Measurements from ENCODE around the gene CYP1A2.

CYP1A2 gene

DNA sequence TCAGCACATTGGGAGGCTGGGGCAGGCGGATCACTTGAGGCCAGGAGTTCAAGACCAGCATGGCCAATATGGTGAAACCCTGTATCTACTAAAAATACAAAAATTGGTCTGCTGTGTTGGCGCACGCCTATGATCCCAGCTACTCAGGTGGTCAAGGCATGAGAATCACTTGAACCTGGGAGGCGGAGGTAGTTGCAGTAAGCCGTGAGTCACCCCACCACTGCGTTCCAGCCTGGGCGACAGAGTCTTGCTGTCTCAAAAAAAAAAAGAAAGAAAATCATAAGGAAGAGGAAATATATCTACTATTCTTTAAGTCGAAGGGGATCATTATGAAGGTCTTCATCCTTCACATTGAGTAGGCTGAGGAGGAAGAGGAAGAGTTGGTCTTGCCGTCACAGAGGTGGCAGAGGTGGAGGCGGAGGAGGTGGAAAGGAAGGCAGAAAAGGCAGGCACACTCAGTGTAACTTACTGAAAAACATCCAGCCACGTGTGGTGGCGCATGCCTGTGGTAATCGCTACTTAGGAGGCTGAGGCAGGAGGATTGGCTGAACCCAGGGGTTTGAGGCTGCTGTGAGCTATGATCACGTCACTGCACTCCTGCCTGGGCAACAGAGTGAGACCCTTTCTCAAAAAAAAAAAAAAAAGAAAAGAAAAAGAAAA, 47.5 kb downstream of the CYP1A2 start:
- DNase-seq, result no peak
- peaks cover 7 to 71% (median 23%) of the 10 kb centered on the region in 4 experiments for H3K36me3 ChIP-seq (ENCODE audit: control insufficient read depth in 4 of 4, insufficient read depth in 4 of 4, low read length in 3 of 4)
- ChIA-PET POLR2A (no interaction called here), CTCF (interaction anchor here (1.0 to 20.4 kb wide), 6 partner anchors 9 to 180 kb away, joined by 3 to 1027 read pairs (median 18); partner anchors contain the start of gene CSK)
- peak overlapping the region in 1 of 2 experiments; percentile 52 for H3K27ac ChIP-seq (ENCODE audit: insufficient read depth in 1 of 2, low read depth in 1 of 2, low read length in 2 of 2, poor library complexity in 1 of 2, severe bottlenecking in 2 of 2)
- no peak overlapping the region for H3K4me3 ChIP-seq (ENCODE audit: control insufficient read depth in 1 of 7, extremely low read depth in 1 of 7, insufficient read depth in 4 of 7, low read depth in 2 of 7, low read length in 6 of 7)
- H3K4me1 ChIP-seq (ENCODE audit: control extremely low read depth in 1 of 4, control insufficient read depth in 4 of 4, insufficient read depth in 4 of 4, low read length in 3 of 4), result peaks cover 26 to 84% (median 78%) of the 10 kb centered on the region in 4 experiments
- H3K9me3 ChIP-seq (ENCODE audit: control extremely low read depth in 1 of 5, control insufficient read depth in 4 of 5, insufficient read depth in 2 of 5, low read depth in 1 of 5, low read length in 4 of 5), result no peaks in the 10 kb centered on the region
- WGBS (ENCODE audit: insufficient coverage), result 95% methylated on average over 9 of the region's 14 CpGs
- H3K27me3 ChIP-seq (replicated peaks in 2 of 5; ENCODE audit: control insufficient read depth in 4 of 5, insufficient read depth in 5 of 5, low read length in 4 of 5), result no peaks in the 10 kb centered on the region

DNA sequence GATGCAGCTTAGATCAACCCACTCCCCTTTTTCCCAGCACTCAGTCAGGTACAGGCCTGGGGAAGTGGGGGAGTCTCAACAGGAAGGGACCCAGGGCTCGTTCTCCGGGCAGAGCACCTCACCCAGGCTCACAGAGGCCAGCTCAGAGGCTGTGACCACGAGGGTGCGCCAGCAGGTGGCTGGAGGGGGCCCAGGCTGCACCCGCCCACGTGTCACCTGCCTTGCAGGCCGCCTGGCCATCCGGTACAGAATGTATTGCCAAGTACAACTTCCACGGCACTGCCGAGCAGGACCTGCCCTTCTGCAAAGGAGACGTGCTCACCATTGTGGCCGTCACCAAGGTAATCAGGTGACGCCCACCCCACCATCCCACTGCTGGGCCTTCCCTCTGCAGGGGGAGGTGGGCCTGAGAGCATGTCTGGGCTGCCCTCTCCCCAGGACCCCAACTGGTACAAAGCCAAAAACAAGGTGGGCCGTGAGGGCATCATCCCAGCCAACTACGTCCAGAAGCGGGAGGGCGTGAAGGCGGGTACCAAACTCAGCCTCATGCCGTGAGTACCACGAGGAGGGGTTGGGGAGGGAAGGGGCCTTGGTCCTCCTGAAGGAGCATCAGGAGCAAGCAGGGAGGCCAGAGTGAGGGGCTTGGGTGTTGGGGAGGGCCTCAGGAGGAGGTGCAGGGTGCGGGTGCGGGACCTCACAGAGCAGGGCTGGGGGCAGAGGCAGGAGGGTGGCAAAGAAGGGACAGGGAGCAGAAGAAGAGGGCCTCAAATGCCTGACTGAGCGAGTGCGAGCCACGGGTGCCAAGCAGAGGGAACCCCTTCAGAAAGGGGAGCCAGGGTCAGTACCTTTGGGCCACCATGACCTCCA, 50.0 kb downstream of the CYP1A2 start:
- H3K27me3 ChIP-seq (replicated peaks in 2 of 5; ENCODE audit: control insufficient read depth in 4 of 5, insufficient read depth in 5 of 5, low read length in 4 of 5), result no peaks in the 10 kb centered on the region
- no peak for DNase-seq
- H3K27ac ChIP-seq (ENCODE audit: insufficient read depth in 1 of 2, low read depth in 1 of 2, low read length in 2 of 2, poor library complexity in 1 of 2, severe bottlenecking in 2 of 2), result peak overlapping the region; percentile 33 to 64
- no peak overlapping the region for H3K4me3 ChIP-seq (ENCODE audit: control insufficient read depth in 1 of 7, extremely low read depth in 1 of 7, insufficient read depth in 4 of 7, low read depth in 2 of 7, low read length in 6 of 7)
- 72% methylated on average over 25 of the region's 25 CpGs for whole genome bisulfite sequencing (ENCODE audit: insufficient coverage)
- peaks cover 15 to 79% (median 41%) of the 10 kb centered on the region in 4 experiments for H3K36me3 ChIP-seq (ENCODE audit: control insufficient read depth in 4 of 4, insufficient read depth in 4 of 4, low read length in 3 of 4)
- POLR2A ChIA-PET, result interaction anchor here (1.3 to 1.7 kb wide), 3 partner anchors 15 to 28 kb away, joined by 3 to 10 read pairs (median 8); partner anchors contain the start of gene CSK
- no peaks in the 10 kb centered on the region for H3K9me3 ChIP-seq (ENCODE audit: control extremely low read depth in 1 of 5, control insufficient read depth in 4 of 5, insufficient read depth in 2 of 5, low read depth in 1 of 5, low read length in 4 of 5)
- peaks cover 11 to 58% (median 53%) of the 10 kb centered on the region in 4 experiments for H3K4me1 ChIP-seq (ENCODE audit: control extremely low read depth in 1 of 4, control insufficient read depth in 4 of 4, insufficient read depth in 4 of 4, low read length in 3 of 4)
- CTCF ChIA-PET, result interaction anchor here (0.9 to 20.4 kb wide), 13 partner anchors 10 to 411 kb away, joined by 3 to 1027 read pairs (median 7); partner anchors contain the start of genes CSK and ULK3

DNA sequence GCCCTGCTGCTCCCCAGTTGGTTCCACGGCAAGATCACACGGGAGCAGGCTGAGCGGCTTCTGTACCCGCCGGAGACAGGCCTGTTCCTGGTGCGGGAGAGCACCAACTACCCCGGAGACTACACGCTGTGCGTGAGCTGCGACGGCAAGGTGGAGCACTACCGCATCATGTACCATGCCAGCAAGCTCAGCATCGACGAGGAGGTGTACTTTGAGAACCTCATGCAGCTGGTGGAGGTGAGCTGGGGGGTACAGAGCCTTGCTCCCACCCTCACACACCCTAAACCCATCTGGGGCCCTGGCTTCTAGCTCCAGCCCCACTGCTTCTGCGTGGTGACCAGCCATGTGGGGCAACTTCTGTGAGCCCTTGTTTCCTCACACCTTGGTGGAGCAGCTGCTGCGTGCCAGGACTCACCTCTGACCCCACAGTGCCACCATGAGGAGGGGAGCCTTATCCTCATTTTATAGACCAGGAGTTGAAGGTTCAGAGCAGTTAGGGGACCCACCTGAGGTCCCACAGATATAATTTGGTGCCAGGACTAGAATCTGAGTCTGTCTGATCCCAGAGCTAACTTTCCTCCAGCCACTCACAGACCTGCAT, 50.7 kb downstream of the CYP1A2 start:
- H3K27ac ChIP-seq (ENCODE audit: insufficient read depth in 1 of 2, low read depth in 1 of 2, low read length in 2 of 2, poor library complexity in 1 of 2, severe bottlenecking in 2 of 2), result peak overlapping the region; percentile 33 to 56
- H3K4me1 ChIP-seq (ENCODE audit: control extremely low read depth in 1 of 4, control insufficient read depth in 4 of 4, insufficient read depth in 4 of 4, low read length in 3 of 4), result peaks cover 11 to 54% (median 49%) of the 10 kb centered on the region in 4 experiments
- H3K36me3 ChIP-seq (ENCODE audit: control insufficient read depth in 4 of 4, insufficient read depth in 4 of 4, low read length in 3 of 4), result peaks cover 15 to 84% (median 46%) of the 10 kb centered on the region in 4 experiments

DNA sequence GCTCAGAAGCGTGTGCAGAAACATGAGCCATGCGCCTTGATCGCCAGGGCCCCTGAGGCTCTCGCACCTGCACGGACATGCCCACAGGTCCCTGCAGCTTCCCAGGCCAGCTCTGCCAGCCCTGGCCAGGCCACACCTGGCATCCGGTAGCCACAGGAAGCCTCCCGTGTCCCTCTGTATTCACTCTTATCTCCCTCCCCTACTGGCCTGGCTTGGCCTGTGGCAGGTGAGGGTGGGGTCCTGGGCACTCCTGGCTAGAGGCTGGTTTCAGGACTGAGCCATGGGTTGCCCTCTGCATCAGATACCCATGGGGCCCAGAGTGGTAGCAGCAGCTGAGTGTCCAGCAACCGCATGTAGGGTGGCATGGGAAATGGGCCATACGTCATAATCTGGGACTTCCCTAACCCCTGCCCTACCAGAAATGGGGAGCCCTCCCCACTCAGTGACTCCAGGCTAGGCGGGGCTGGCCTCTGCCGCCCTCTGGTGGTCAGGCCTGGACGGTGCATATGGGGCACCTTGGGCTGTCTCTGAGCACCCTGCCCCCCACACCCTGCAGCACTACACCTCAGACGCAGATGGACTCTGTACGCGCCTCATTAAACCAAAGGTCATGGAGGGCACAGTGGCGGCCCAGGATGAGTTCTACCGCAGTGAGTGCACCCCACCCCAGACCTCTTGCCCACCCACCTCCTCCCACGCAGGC, 51.4 kb downstream of the CYP1A2 start:
- H3K4me1 ChIP-seq (ENCODE audit: control extremely low read depth in 1 of 4, control insufficient read depth in 4 of 4, insufficient read depth in 4 of 4, low read length in 3 of 4), result peaks cover 11 to 47% (median 43%) of the 10 kb centered on the region in 4 experiments
- peaks cover 16 to 82% (median 49%) of the 10 kb centered on the region in 4 experiments for H3K36me3 ChIP-seq (ENCODE audit: control insufficient read depth in 4 of 4, insufficient read depth in 4 of 4, low read length in 3 of 4)
- ChIA-PET POLR2A (interaction anchor here (0.7 to 1.7 kb wide), 6 partner anchors 10 to 30 kb away, joined by 3 to 8 read pairs (median 4); partner anchors contain the start of gene CSK), CTCF (interaction anchor here (0.7 to 20.4 kb wide), 17 partner anchors 11 to 409 kb away, joined by 3 to 1027 read pairs (median 5); partner anchors contain the start of genes CSK and ULK3)
- H3K27me3 ChIP-seq (replicated peaks in 2 of 5; ENCODE audit: control insufficient read depth in 4 of 5, insufficient read depth in 5 of 5, low read length in 4 of 5), result no peaks in the 10 kb centered on the region
- peak; percentile 83 to 90 (median 86) for DNase-seq
- WGBS (ENCODE audit: insufficient coverage), result 42% methylated on average over 18 of the region's 18 CpGs
- no peaks in the 10 kb centered on the region for H3K9me3 ChIP-seq (ENCODE audit: control extremely low read depth in 1 of 5, control insufficient read depth in 4 of 5, insufficient read depth in 2 of 5, low read depth in 1 of 5, low read length in 4 of 5)
- H3K27ac ChIP-seq (ENCODE audit: insufficient read depth in 1 of 2, low read depth in 1 of 2, low read length in 2 of 2, poor library complexity in 1 of 2, severe bottlenecking in 2 of 2), result peak overlapping the region; percentile 33 to 56
- no peak overlapping the region for H3K4me3 ChIP-seq (ENCODE audit: control insufficient read depth in 1 of 7, extremely low read depth in 1 of 7, insufficient read depth in 4 of 7, low read depth in 2 of 7, low read length in 6 of 7)

More for the DNA sequence above, 50.7 kb downstream of the CYP1A2 start:
- 91% methylated on average over 15 of the region's 16 CpGs for WGBS (ENCODE audit: insufficient coverage)
- DNase-seq, result no peak
- ChIA-PET CTCF (interaction anchor here (0.7 to 20.4 kb wide), 17 partner anchors 10 to 410 kb away, joined by 3 to 1027 read pairs (median 5); partner anchors contain the start of genes CSK and ULK3), POLR2A (interaction anchor here (0.7 to 1.7 kb wide), 7 partner anchors 9 to 29 kb away, joined by 3 to 10 read pairs (median 4); partner anchors contain the start of gene CSK)
- Histone ChIP-seq H3K9me3 (ENCODE audit: control extremely low read depth in 1 of 5, control insufficient read depth in 4 of 5, insufficient read depth in 2 of 5, low read depth in 1 of 5, low read length in 4 of 5) (no peaks in the 10 kb centered on the region), H3K4me3 (ENCODE audit: control insufficient read depth in 1 of 7, extremely low read depth in 1 of 7, insufficient read depth in 4 of 7, low read depth in 2 of 7, low read length in 6 of 7) (no peak overlapping the region), H3K27me3 (replicated peaks in 2 of 5; ENCODE audit: control insufficient read depth in 4 of 5, insufficient read depth in 5 of 5, low read length in 4 of 5) (no peaks in the 10 kb centered on the region)

DNA sequence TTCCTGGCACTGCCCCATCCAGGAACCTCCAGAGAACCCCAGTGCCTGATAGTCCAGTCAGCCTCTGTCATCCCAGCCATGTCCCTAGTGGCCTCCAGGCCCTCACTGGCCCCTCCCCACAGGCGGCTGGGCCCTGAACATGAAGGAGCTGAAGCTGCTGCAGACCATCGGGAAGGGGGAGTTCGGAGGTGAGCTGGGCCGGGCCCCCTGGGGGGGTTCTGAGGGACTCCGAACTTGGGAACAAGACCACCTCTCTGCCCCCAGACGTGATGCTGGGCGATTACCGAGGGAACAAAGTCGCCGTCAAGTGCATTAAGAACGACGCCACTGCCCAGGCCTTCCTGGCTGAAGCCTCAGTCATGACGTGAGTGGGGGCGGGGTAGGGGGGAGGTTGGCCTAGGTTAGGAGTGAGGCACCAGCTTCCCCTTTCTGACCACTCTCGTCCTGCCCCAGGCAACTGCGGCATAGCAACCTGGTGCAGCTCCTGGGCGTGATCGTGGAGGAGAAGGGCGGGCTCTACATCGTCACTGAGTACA, 52.0 kb downstream of the CYP1A2 start:
- DNase-seq, result no peak
- peaks cover 17 to 79% (median 49%) of the 10 kb centered on the region in 4 experiments for H3K36me3 ChIP-seq (ENCODE audit: control insufficient read depth in 4 of 4, insufficient read depth in 4 of 4, low read length in 3 of 4)

More for the DNA sequence above, 52.0 kb downstream of the CYP1A2 start:
- no peaks in the 10 kb centered on the region for H3K27me3 ChIP-seq (replicated peaks in 2 of 5; ENCODE audit: control insufficient read depth in 4 of 5, insufficient read depth in 5 of 5, low read length in 4 of 5)
- H3K4me3 ChIP-seq (ENCODE audit: control insufficient read depth in 1 of 7, extremely low read depth in 1 of 7, insufficient read depth in 4 of 7, low read depth in 2 of 7, low read length in 6 of 7), result no peak overlapping the region
- H3K4me1 ChIP-seq (ENCODE audit: control extremely low read depth in 1 of 4, control insufficient read depth in 4 of 4, insufficient read depth in 4 of 4, low read length in 3 of 4), result peaks cover 8 to 41% (median 38%) of the 10 kb centered on the region in 4 experiments
- 89% methylated on average over 12 of the region's 20 CpGs for WGBS (ENCODE audit: insufficient coverage)
- POLR2A ChIA-PET, result interaction anchor here (1.0 to 1.7 kb wide), 4 partner anchors 11 to 30 kb away, joined by 3 to 8 read pairs (median 4); partner anchors contain the start of gene CSK
- H3K9me3 ChIP-seq (ENCODE audit: control extremely low read depth in 1 of 5, control insufficient read depth in 4 of 5, insufficient read depth in 2 of 5, low read depth in 1 of 5, low read length in 4 of 5), result no peaks in the 10 kb centered on the region
- CTCF ChIA-PET, result interaction anchor here (1.2 to 20.4 kb wide), 8 partner anchors 12 to 167 kb away, joined by 3 to 1027 read pairs (median 7); partner anchors contain the start of gene CSK
- no peak overlapping the region for H3K27ac ChIP-seq (ENCODE audit: insufficient read depth in 1 of 2, low read depth in 1 of 2, low read length in 2 of 2, poor library complexity in 1 of 2, severe bottlenecking in 2 of 2)

All from common myeloid progenitor, CD34-positive (primary cell).